Neural progenitor cell (in vitro differentiated cells): ENCODE measurements around the gene IPPK.

Experiments
- EZH2 ChIP-seq: fragments of 200-600 bp; sonication (generic); IDR thresholded peaks from 2 replicates; pipeline ENCODE4 v1.6.1; 2017; ENCODE audit warnings: antibody characterized with exemption, mild to moderate bottlenecking, moderate library complexity
- TF ChIP-seq, protein P1 (sequence below): fragments of 200-600 bp; sonication (generic); IDR thresholded peaks from 2 replicates; pipeline ENCODE4 v1.5.1; 2017; ENCODE audit warnings: antibody characterized with exemption, mild to moderate bottlenecking

DNA sequence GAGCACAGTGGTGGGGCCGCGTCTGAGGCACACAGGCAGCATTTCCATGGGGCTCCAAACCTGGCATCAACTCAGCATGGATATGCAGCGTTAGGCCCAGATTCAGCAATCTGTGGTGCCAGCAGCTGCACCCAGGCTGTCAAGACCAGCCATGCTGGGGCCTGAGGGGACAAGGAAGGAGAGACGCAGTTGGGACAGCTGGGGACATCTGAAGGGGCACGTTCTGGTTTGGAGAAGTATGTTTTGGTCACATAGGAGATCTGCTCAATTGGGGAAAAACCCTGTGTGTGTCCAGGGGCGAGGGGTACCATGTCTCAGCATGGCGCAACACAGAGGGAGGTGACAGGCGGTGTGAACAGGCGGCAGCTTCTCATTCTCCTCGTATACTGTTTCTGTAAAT, 67.5 kb downstream of the IPPK start:
- TF ChIP-seq EZH2 = no peak
- TF ChIP-seq, protein P1, sequence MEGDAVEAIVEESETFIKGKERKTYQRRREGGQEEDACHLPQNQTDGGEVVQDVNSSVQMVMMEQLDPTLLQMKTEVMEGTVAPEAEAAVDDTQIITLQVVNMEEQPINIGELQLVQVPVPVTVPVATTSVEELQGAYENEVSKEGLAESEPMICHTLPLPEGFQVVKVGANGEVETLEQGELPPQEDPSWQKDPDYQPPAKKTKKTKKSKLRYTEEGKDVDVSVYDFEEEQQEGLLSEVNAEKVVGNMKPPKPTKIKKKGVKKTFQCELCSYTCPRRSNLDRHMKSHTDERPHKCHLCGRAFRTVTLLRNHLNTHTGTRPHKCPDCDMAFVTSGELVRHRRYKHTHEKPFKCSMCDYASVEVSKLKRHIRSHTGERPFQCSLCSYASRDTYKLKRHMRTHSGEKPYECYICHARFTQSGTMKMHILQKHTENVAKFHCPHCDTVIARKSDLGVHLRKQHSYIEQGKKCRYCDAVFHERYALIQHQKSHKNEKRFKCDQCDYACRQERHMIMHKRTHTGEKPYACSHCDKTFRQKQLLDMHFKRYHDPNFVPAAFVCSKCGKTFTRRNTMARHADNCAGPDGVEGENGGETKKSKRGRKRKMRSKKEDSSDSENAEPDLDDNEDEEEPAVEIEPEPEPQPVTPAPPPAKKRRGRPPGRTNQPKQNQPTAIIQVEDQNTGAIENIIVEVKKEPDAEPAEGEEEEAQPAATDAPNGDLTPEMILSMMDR = no peak
